AG10803 (cell line): ENCODE measurements around the gene TMEM132A.
A peak's percentile ranks its signal among the peaks of the same experiment; 100 is the strongest.

ENCODE experiments used
- DNase-seq: peaks from one replicate; pipeline ENCODE4 v3.0.0; 2010; ENCODE audit warnings: low read depth
- H3K4me3 ChIP-seq: 2 replicates; pipeline ENCODE4 v1.5.1; 2011; ENCODE audit warnings: mild to moderate bottlenecking, low read length, control low read depth
- CTCF ChIP-seq: conservative IDR thresholded peaks from 2 replicates; pipeline ENCODE4 v1.5.1; 2011; ENCODE audit warnings: mild to moderate bottlenecking, low read length, control low read depth, inconsistent platforms

Gene TMEM132A

DNA sequence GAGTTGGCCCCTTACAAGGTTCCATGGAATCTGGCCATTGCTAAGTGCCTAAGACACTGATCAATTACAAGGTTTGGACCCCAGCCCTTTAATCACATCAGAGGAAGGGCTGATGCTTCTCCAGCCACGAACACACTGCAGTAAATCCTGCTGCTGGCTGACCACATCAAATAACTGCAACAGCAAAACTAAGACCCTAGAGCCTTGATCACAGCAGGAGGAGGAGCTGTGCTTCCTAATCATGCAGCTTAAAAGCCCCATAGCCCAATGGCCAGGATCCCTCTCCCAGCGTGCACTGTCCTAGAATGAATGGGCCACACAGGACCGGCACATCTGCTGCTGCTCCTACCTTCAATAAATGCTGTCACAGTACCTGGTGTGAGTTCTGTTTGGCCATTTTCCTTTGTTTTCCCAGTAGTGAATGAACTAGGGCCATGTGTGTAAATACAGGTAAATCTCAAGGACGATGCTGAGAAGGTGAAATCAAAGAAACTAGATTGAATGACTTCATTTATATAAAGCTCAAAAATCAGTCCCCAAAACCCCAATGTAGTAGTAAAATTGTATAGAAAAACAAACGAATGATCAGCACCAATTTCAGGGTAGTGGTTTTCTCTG lies 44.2 kb upstream of the TMEM132A start:
- no peak overlapping the region for H3K4me3 ChIP-seq
- TF ChIP-seq CTCF, result no peak
- no peak for DNase-seq

- DNase-seq, result no peak
- TF ChIP-seq CTCF, result no peak
- no peak overlapping the region for H3K4me3 ChIP-seq
Observed at GRCh38 chr11:60880643-60881282, 43.5 kb upstream of the TMEM132A start.

DNA sequence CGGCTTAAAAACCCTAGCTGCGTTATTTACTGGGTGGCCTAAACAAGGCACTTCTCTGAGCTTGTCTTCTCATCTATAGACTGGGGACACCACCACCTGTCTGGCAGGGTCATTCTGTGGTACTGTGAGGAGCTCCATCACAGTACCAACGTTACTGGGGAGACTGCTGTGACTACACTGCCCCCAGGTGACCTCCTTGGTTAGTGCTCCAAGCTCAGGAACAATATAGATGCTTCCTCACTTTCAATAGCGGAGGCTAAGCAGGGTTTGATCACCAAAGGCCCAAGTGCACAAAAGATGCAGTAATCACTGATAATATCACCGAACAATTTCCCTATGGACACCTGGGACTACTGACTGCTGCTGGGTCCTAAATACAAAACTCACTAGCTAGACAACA lies 36.7 kb upstream of the TMEM132A start:
- DNase-seq, result peak; percentile 41
- H3K4me3 ChIP-seq, result no peak overlapping the region
- TF ChIP-seq CTCF, result peak; percentile 74

DNA sequence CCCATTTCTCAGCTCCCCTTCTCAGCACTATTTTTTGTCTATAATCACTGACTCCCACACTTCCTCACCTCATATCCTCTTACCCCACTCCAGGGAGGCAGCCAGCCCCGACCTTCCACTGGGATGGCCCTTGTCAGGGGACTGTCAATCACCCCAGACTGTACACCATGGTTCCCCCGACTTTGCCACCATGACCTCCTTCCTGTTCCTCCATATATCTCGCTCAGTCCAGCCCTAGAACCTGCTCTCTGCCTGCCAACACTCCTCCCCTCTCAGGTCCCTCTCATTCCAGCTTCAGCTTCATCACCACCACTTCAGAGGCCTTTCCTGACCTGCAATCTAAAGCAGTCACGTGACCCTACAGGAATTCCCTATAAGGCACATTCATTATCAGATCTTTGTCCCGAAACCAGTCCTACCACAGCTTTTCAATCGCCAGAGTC lies 34.4 kb upstream of the TMEM132A start:
- no peak for DNase-seq
- H3K4me3 ChIP-seq, result no peak overlapping the region
- no peak for TF ChIP-seq CTCF

DNA sequence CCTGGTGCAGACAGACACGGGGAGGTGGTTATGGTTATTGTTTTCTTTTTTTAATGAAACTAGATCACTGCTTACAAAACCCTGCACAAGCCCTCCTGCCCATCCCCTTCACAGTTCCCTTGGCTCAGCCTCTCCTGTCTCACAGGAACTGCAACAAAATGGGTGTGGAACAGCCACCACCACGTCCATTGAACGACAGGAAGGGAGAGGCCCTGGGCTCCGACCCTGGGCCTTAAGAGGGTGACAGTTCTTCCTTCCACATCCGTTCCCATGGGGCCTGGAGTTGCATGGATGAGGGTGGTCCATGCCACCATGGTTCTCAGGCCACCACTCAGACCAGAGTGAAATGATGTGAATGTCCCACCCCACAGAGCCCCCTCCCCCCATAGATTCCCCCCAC lies 33.6 kb upstream of the TMEM132A start:
- H3K4me3 ChIP-seq, result no peak overlapping the region
- DNase-seq, result no peak
- TF ChIP-seq CTCF, result no peak

DNA sequence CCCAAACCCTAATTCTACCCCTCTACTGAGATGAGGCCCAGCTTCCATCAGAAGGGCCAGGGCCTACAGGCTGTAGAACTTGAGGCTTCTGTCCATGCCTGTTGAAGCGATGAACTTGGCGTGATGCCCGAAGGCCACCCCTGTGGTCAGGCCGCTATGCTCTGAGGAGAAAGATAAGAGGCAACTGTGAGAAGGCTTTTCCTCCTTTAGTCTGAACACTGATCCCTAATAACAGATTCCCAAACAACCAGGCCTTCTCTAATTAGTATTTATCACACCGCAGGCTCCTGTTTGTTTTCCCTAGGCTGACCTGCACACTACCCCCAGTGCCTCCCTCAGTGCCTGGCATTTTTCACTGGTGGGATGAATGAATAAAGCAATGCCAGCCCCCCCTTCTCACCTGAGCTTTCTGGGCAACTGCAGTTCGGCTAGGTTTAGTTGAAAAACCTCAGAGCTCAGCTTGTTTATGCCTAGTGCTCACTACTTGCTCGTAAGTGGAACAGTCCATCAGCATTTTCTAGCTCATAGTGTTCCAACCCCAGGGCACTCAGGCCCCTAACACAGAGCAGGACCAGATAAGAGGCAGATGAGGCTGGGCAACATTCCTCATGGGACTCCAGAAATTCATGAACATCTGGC lies 33.0 kb upstream of the TMEM132A start:
- no peak overlapping the region for H3K4me3 ChIP-seq
- no peak for TF ChIP-seq CTCF
- DNase-seq, result no peak

GRCh38 chr11:60895687-60896086 lies 28.6 kb upstream of the TMEM132A start:
- DNase-seq, result no peak
- H3K4me3 ChIP-seq, result no peak overlapping the region
- TF ChIP-seq CTCF, result no peak
